ENCODE results near the gene FBRS.
A peak's percentile ranks its signal among the peaks of the same experiment; 100 is the strongest.
"Not testable (repeated sequence)": the region's sequence is repeated elsewhere in the genome, so short reads cannot be mapped to it uniquely, and the experiment has no call there.

Gene FBRS

DNA sequence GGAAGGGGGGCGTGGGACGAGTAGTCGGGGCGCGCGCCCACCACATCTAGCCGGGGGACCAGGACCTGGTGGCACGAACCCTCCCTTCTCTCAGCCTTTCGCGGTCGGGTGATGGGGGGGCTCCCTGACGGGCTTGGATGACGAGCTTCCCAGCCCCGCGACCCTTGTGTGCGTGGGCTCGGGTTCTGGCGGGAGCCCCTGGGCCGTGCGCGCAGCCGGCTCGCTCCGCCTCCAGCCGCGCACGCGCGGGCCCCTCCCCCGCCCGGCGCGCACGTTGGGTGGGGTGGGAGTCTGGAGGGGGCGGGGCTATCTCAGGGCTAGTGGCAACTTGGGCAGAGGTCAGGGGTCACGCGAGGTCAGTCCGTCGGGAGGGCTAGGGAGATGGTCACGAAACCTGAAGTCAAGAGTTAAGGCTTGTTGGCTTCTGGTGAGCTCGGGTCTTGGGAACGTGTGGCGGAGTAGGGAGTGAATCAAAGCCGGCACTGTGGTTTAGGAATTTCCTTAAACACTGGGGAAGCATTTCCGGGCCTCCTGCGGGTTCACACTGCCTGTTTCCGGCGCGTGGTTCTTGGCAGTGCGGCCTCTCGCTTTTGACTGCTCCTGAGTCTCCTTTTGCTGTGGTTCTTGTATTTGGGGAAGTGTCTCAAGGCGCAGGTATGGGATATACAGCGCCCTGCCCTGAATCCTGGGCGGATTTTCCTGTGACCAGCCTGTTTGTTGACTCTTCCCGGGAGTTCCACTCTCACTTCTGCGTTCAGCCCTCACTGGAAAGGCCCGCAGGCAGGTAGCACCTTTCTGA is 40.8 kb downstream of the FBRS start, which contains the start of gene SRCAP:
TSS of gene SRCAP (plus strand) at position 356 of the 799 bp plus-strand sequence. CDS start 1,654 bp downstream, outside the sequence.
- peak; percentile 75 for DNase-seq (ENCODE audit: low spot score)

DNA sequence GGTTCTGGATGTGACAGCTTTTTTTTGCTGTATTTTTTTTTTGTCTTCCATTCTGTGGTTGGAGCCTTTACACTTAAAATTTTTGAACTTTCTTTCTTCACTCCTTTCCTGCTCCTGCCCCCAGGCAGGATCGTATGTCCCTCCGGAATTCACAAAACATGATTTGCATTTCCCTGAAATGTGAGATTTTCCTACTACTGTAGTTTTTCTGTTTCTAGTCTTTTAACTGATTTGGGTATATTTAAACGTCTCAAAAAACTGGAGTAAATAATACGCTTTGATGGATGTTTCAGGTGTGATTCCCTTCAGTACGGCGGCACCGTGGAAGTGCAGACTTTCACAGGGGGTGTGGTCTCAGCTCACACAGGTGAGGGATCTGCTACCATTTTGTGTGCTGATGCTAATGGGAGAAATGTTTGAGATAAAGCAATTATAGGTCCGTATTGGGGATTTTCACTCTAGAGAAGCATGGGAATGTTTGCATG is 41.4 kb downstream of the FBRS start:
- no peak for DNase-seq (ENCODE audit: low spot score)

GRCh38 chr16:30700491-30700890 is 42.3 kb downstream of the FBRS start:
- DNase-seq (ENCODE audit: low spot score), result no peak

DNA sequence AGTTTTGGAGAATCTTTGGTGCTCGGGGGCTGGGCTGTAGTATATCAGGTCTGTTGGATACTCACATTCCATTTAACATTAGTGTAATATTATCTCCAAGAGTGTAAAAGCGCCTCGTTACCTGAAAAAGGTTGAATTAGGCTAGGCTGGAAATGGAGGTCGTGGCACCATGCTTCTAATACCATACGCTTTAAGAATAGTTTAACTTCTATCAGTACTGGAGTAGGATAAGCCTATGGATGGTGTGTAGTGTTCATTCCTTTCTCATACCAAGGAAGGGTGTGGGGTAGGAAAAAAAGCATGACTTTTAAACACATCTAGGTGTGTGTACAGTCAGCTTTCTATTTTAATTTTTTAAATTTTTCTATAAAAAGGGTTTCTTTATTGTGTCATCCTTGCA is 42.7 kb downstream of the FBRS start:
- no peak for DNase-seq (ENCODE audit: low spot score)

GRCh38 chr16:30703071-30703470 is 44.8 kb downstream of the FBRS start:
- not testable (repeated sequence) for DNase-seq (ENCODE audit: low spot score)

GRCh38 chr16:30703971-30704370 is 45.7 kb downstream of the FBRS start:
- no peak for DNase-seq (ENCODE audit: low spot score)

- no peak for DNase-seq (ENCODE audit: low spot score)
Measured at GRCh38 chr16:30706046-30706445, 47.8 kb downstream of the FBRS start.

DNA sequence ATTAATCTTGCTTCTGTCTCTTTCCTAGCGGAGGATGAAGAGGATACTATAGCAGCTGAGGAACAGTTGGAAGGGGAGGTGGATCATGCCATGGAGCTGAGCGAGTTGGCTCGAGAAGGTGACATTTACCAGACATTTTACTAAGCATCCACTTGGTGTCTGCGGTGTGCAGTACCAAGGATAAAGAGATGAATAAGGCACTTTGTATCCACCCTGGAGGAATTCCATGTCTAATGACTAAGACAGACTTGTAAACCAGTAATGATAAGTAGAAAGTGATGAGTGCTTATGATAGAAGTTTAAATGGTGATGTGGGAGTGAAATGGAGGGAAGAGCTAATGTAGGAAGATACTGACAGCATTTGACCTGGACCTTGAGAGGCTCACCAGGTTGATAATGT is 52.7 kb downstream of the FBRS start:
- no peak for DNase-seq (ENCODE audit: low spot score)

- DNase-seq (ENCODE audit: low spot score), result no peak
Measured at GRCh38 chr16:30711712-30712111, 53.5 kb downstream of the FBRS start.

- DNase-seq (ENCODE audit: low spot score), result no peak
Measured at GRCh38 chr16:30715750-30716445, 57.7 kb downstream of the FBRS start.

DNA sequence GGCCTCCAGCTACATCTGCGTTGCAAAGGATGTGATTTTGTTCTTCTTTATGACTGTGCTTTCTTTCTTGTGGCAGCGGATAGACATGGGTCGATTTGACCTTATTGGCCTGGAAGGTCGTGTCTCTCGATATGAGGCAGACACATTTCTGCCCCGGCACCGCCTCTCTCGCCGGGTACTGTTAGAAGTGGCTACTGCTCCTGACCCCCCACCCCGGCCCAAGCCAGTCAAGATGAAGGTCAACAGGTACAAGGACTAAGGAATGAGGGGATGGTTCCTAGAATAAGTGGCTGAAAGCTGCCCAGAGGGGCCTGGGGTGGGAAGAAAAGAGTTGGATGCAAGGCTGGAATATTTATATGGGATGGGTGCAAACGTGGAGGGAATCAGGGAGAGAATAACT is 61.9 kb downstream of the FBRS start:
- DNase-seq (ENCODE audit: low spot score), result no peak

Data from cerebellar cortex (tissue), 1 donor.